Lower leg skin (tissue), 3 donors: ENCODE results near the gene BGN.

Experiments used
- CTCF ChIP-seq, 3 donors: fragments of 450-650 bp; IDR thresholded peaks; one replicate each; pipeline ENCODE4 v1.5.1; 2016; ENCODE audit warnings: antibody characterized with exemption in 3 of 3, mild to moderate bottlenecking in 3 of 3, moderate library complexity in 2 of 3
- POLR2A ChIP-seq, 2 donors: fragments of 450-650 bp; IDR thresholded peaks; one replicate each; pipeline ENCODE4 v1.6.1; 2016 to 2017; ENCODE audit warnings: antibody characterized with exemption in 2 of 2, mild to moderate bottlenecking in 1 of 2, moderate library complexity in 1 of 2

- TF ChIP-seq POLR2A (IDR thresholded peaks at IDR 0.05) = no peak
- TF ChIP-seq CTCF (IDR thresholded peaks at IDR 0.05) = no peak
These were observed 719 bp upstream of the BGN start for GRCh38 chrX:153494061-153494460.
